Anterior cingulate cortex (tissue), 58 donors: ENCODE data around the gene HMGXB3.
A peak's percentile ranks its signal among the peaks of the same experiment; 100 is the strongest.

ENCODE experiments used
- DNase-seq, 58 donors: peaks; one replicate each; lab custom pipeline; 2025; lab: John Stamatoyannopoulos, UW

HMGXB3 gene

DNA sequence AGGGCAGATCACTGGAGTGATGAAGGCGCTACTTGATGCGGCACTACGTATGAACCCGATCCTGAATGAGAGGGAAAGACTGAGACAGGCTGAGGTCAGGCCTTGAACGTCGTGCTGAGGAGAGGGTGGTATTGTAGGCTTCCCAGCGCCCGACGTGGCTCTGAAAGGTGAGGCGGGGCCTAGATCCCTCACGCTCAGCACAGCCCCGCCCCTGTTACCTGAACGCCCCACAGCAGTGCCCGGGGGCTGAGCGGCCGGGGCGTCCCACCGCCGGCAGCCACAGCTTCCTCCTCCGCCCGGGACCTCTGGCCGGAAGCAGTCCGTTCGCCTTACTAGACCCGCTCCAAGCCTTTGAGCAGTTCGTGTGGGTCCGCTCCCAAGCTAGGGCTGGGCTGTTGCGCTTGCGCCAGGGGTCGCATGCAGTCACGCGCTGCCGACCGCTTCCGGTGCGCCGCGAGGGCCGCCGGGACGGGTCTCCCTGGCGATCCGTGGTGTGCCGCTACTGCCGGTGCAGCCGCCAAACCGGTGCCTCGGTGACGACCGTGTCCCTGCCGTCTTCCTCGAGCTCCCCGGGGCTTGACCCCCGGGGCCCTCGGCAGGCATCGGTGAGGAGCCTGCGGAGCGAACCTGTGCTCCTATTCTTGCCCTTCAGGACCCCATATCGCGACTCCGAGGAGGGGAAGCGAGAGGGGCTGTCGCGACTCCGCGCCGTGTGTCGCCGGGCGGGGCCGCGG is at the start of gene HMGXB3, which contains the start of gene TIGD6:
Gene HMGXB3 (plus strand): TSS at position 484 of the 734 bp plus-strand sequence. CDS start 4,114 bp downstream, outside the sequence.
Gene TIGD6 (minus strand): TSS at position 399 of the 734 bp plus-strand sequence. CDS start 4,306 bp downstream, outside the sequence.
- peak; percentile 65 to 94 (median 89) for DNase-seq

DNA sequence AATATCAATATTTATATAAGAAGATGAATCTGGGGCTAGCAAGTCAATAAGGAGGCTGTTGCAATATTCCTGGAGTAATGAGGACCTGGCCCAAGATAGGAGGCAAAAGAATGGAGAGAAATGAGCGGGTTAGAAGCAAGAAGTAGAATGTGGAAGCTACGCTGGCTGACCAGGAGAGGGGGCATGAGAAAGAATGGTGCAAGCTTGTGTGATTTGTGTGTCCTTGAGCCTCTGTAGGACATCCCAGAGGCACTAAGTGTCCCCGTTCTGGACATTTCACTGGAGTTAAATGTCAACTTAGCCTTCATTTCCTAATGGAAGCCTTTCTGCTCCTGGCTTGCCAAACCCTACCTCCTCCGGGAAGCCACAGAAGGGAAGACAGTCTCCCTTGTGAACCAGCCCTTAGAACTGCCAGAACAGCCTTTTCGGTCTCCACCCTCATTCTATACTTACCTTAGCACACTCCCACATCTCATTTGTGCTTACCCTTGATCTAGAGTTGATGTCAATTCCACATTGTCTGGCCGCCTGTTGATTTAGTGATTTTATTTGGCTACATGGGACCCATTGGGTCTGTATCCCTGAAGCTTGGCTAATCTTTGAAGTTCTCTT is 49.3 kb upstream of the HMGXB3 start:
- DNase-seq: no peak

- DNase-seq: no peak
These were observed 47.0 kb upstream of the HMGXB3 start for GRCh38 chr5:149953436-149954121.

DNA sequence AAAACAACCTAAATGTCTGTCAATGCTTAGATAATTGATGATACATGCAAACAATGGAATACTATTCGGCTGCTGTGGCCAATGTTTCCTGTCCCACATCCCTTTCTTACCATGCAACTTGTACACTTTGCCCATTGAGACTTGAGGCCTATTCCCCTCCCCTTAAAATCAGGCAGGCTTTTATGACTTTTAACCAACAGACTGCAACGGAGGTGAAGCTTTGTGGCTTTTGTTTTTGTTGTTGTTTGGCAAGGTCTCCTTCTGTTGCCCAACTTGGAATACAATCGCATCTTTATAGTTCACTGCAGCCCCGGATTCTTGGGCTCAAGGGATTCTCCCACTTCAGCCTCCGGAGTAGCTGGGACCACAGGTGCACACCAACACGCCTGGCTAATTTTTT is 45.7 kb upstream of the HMGXB3 start:
- no peak for DNase-seq

- no peak for DNase-seq
These were observed 43.9 kb upstream of the HMGXB3 start for GRCh38 chr5:149956685-149957084.

GRCh38 chr5:149957855-149958254 is 42.7 kb upstream of the HMGXB3 start:
- DNase-seq: no peak

- DNase-seq: peak in 6 of 58 donors; percentile 7 to 49 (median 14)
These were observed 40.9 kb upstream of the HMGXB3 start for GRCh38 chr5:149959406-149960236.

DNA sequence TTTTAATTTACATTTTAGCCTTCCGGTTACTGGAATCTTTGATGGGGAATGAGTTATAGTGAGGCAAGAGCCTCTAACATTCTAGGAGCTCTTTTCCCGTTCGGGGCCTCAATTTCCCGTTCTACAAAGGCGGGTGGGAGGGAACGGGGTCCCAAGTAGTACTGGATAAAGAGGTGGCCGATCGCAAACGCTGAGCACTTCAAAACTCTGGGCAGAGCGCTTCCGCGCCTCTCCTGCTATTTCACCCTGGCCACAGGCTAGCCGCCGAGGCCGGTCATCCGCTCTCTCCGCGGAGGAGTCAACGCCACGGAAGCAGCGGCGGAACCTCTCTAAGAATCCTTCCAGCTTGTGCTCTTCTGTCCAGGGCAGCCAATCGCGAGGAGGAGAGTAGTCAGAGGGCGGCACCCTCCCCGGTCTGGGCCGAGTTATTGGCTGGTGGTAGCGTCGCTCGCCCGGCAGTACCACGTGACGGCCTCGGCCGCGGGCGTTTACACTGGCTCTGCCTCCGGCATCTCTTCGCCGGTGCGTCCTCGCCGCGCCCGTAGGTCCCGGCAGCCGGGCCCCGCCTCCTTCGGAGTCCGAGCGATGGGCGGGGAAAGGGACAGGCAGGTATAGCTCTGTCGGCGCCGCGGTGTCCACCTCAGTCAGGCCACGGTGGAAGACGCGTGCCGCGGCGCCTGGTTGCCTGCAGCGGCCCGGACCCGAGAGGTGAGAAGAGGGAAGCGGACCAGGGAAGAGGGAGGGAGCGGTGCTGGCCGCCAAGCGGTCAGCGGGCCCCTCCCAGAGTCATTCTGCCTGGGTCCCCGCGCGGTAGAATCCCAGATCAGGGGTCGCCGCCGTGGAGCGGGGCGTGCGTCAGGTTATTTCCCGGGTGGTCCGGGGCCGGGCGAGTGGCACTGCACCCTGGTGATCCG is 40.0 kb upstream of the HMGXB3 start, which contains the start of gene SLC26A2:
Gene SLC26A2 (plus strand): TSS at position 487 of the 914 bp plus-strand sequence. CDS start 16,895 bp downstream, outside the sequence.
- peak; percentile 77 to 99 (median 96) for DNase-seq

- peak in 3 of 58 donors; percentile 30 to 43 (median 32) for DNase-seq
These were observed 39.3 kb upstream of the HMGXB3 start for GRCh38 chr5:149961186-149961685.

DNA sequence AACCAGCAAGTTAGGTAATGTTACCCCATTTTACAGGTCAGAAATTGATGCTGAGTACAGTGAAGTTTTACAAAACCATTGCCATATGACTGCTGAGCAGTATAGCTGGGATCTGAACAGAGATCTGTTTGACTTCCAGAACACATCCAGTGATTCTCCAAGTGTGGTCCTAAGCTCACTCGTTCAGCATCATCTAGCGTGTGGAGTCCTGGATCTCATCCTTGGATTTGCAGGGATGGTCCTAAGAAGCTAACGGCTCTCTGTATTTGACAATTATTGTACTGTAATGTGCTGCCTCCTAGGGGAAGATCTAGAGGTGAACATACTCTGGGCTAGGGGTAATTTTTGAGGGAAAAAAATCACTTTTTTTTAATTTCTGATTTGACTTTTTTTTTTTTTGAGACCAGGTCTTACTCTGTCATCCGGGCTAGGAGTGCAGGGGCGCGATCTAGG is 38.6 kb upstream of the HMGXB3 start:
- DNase-seq: peak in 3 of 58 donors; percentile 7 to 15 (median 13)

DNA sequence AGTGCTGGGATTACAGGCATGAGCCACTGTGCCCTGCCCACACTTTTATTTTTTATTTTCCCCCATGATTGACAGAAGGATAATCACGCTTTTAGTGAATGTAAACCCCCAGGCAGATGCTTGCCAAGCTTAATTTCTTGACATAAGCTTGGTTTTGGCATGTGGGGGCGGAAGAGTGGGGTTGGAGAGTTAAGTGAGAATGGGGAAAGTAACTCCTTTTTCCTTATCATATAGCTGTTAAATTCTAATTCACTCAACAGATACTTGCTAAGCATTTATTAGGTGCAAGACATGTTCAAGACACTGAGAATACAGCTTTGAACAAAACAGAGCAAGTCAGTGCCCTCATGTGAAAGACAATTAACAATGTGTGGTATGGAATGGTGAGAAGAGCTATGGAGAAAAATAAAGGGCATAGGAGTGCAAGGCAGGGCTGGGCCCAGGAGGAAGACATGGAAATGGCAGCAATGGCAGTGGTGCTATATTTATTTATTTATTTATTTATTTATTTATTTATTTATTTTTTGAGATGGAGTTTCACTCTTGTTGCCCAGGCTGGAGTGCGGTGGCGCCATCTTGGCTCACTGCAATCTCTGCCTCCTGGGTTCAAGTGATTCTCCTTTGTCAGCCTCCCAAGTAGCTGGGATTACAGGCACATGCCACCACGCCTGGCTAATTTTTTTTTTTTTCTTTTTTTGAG is 37.8 kb upstream of the HMGXB3 start:
- peak in 1 of 58 donors; percentile 9 for DNase-seq

DNA sequence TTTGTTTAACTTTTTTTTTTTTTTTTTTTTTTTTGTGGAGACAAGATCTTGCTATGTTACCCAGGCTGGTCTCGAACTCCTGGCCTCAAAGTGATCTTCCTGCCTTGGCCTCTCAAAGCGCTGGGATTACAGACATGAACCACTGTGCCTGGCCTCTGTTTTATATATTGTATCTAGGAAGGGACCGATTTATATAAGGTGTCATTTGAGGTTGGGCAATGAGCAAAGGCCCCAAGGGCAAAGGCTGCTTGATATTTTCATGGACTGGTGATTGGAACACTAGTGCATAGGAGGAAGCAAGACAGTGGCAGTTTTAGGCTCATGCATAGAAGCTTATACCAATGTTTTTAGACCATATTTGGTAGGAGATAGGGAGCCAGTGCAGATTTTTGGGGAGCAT is 36.8 kb upstream of the HMGXB3 start:
- DNase-seq: no peak

- DNase-seq: no peak
These were observed 33.6 kb upstream of the HMGXB3 start for GRCh38 chr5:149966946-149967345.

GRCh38 chr5:149969181-149969930 is 31.2 kb upstream of the HMGXB3 start:
- DNase-seq: no peak

- DNase-seq: no peak
These were observed 25.1 kb upstream of the HMGXB3 start for GRCh38 chr5:149975409-149975808.

DNA sequence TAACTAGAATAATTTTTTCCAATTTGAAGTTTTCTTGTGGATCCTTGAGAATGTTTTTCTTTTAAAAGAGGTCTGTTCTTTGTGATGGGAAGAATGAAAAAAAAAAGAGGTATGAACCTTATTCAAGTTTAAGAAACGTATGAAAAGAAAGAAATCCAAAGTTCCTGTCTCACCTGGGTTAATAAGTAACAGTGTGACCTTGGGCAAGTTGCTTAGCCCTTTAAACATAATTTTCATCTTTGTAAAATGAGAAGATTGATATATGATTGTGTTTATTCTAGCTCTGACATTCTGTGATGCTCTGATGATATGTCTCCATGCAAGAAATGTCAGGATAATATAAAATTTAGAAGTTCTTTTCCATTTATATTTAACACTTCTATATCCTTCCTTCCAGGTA is 20.6 kb upstream of the HMGXB3 start:
- DNase-seq: no peak

DNA sequence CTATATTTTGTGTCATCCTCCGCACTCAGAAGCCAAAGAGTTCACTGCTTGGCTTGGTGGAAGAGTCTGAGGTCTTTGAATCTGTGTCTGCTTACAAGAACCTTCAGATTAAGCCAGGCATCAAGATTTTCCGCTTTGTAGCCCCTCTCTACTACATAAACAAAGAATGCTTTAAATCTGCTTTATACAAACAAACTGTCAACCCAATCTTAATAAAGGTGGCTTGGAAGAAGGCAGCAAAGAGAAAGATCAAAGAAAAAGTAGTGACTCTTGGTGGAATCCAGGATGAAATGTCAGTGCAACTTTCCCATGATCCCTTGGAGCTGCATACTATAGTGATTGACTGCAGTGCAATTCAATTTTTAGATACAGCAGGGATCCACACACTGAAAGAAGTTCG is 19.3 kb upstream of the HMGXB3 start:
- DNase-seq: no peak
